A549 (cell line): ENCODE data around the gene FNIP2.

Experiments
- BHLHE40 ChIP-seq: IDR thresholded peaks from 2 replicates; pipeline ENCODE4 v1.6.1; 2012; ENCODE audit warnings: low read depth, low read length, inconsistent platforms
- POLR2A ChIP-seq: IDR thresholded peaks from 2 replicates; pipeline ENCODE4 v1.6.1; 2012; ENCODE audit warnings: mild to moderate bottlenecking, low read length
- SREBF2 ChIP-seq: fragments of 450-650 bp; IDR thresholded peaks from 2 replicates; pipeline ENCODE4 v1.6.1; 2014; ENCODE audit warnings: mild to moderate bottlenecking, moderate library complexity
- TF ChIP-seq, protein P1 (sequence below): fragments of 450-650 bp; IDR thresholded peaks from 2 replicates; pipeline ENCODE4 v1.6.1; 2014; ENCODE audit warnings: antibody characterized with exemption

DNA sequence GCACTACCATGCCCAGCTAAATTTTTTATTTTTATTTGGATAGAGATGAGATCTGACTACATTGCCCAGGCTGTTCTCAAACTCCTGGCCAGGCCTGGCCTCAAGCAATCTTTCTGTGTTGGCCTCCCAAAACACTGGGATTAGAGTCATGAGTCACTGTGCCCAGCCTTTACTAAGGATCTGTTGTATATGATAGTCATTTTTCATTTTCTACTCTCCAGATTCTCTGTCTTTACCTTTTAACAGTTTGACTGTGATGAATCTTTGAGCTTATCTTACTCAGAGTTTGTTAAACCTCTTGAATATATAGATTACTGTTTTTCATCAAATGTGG is 161.8 kb downstream of the FNIP2 start:
- TF ChIP-seq BHLHE40 (no peak), POLR2A (no peak), SREBF2 (no peak)
- TF ChIP-seq, protein P1, sequence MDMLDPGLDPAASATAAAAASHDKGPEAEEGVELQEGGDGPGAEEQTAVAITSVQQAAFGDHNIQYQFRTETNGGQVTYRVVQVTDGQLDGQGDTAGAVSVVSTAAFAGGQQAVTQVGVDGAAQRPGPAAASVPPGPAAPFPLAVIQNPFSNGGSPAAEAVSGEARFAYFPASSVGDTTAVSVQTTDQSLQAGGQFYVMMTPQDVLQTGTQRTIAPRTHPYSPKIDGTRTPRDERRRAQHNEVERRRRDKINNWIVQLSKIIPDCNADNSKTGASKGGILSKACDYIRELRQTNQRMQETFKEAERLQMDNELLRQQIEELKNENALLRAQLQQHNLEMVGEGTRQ, result no peak
